K562 (cell line): ENCODE measurements around the gene FADD. TPM values are rescaled to one million over a fixed set of nuclear protein-coding genes. Genes with fewer than 3 reads are reported as not detected.

Experiments
- ADNP ChIP-seq: fragments of 200-800 bp; sonication (Bioruptor generic); IDR thresholded peaks from 2 replicates; pipeline ENCODE4 v1.6.1; 2016; ENCODE audit warnings: missing genetic modification characterization, missing compliant biosample characterization
- CHCHD3 ChIP-seq: fragments of 250-450 bp; sonication (Bioruptor Pico); IDR thresholded peaks from 2 replicates; pipeline ENCODE4 v2.1.2; 2022; ENCODE audit warnings: mild to moderate bottlenecking
- E2F5 ChIP-seq: sonication (generic); formaldehyde crosslinking; IDR thresholded peaks from 2 replicates; pipeline ENCODE4 v1.8.0; 2022; ENCODE audit warnings: mild to moderate bottlenecking, missing genetic modification reagents
- GABPA ChIP-seq: fragments of 200-800 bp; sonication (Bioruptor generic); conservative IDR thresholded peaks from 2 replicates; pipeline ENCODE4 v1.6.1; 2016; ENCODE audit warnings: low read depth, missing genetic modification characterization, missing compliant biosample characterization
- GTF3C2 ChIP-seq: IDR thresholded peaks from 3 replicates; pipeline ENCODE4 v1.6.1; 2011; ENCODE audit warnings: borderline replicate concordance, mild to moderate bottlenecking, moderate library complexity; ENCODE audit not compliant: insufficient read length; ENCODE audit errors: extremely low read depth
- ILK ChIP-seq: fragments of 450-650 bp; IDR thresholded peaks from 2 replicates; pipeline ENCODE4 v1.6.1; 2016; ENCODE audit warnings: missing genetic modification characterization, low read depth, mild to moderate bottlenecking, missing compliant biosample characterization, moderate library complexity, borderline replicate concordance
- NR3C1 ChIP-seq: sonication (generic); formaldehyde crosslinking; IDR thresholded peaks from 2 replicates; pipeline ENCODE4 v1.8.1; 2022; ENCODE audit warnings: missing genetic modification reagents
- PHF8 ChIP-seq: fragments of 200-600 bp; sonication (generic); IDR thresholded peaks from 2 replicates; pipeline ENCODE4 v1.6.1; 2012; ENCODE audit warnings: mixed run types, mild to moderate bottlenecking, inconsistent platforms, low read length, moderate library complexity, borderline replicate concordance
- PKNOX1 ChIP-seq: fragments of 450-650 bp; IDR thresholded peaks from 2 replicates; pipeline ENCODE4 v1.6.1; 2016
- RBM22 ChIP-seq: fragments of 200-400 bp; formaldehyde crosslinking; IDR thresholded peaks from 2 replicates; pipeline ENCODE4 v1.6.1; 2018; ENCODE audit warnings: low read length, low read depth; ENCODE audit not compliant: poor library complexity, severe bottlenecking
- SETDB1 ChIP-seq: IDR thresholded peaks from one replicate; pipeline ENCODE4 v1.6.1; 2012; ENCODE audit warnings: low read length, control low read depth, inconsistent platforms
- SMAD3 ChIP-seq: fragments of 450-650 bp; formaldehyde crosslinking; conservative IDR thresholded peaks from 2 replicates; pipeline ENCODE4 v1.4.0; 2020; ENCODE audit warnings: mild to moderate bottlenecking
- THRAP3 ChIP-seq: fragments of 450-650 bp; IDR thresholded peaks from 2 replicates; pipeline ENCODE4 v1.6.1; 2016; ENCODE audit warnings: mild to moderate bottlenecking, inconsistent platforms, borderline replicate concordance
- TSC22D4 ChIP-seq: fragments of 450-650 bp; IDR thresholded peaks from 2 replicates; pipeline ENCODE4 v1.6.1; 2016; ENCODE audit warnings: missing genetic modification characterization, missing biosample characterization, control low read depth
- ZNF561 ChIP-seq: fragments of 450-650 bp; formaldehyde crosslinking; conservative IDR thresholded peaks from 2 replicates; pipeline ENCODE4 v1.4.0; 2020; ENCODE audit warnings: mild to moderate bottlenecking, moderate library complexity
- polyA plus RNA-seq, 8 experiments: library from polyadenylated mRNA; depleted of rRNA in 4 of 8; stranded (reverse) in 5 of 8; unstranded in 3 of 8; fragments of >200 nt; fragmentation: Nextera tagmentation in 2 of 8; fragmentation: Illumina TruSeq in 1 of 8; extraction: Ambion mirVana in 2 of 8; extraction: Trizol in 1 of 8; gene quantifications; 2 replicates each; pipeline versions ENCODE4 v1.2.1 to v1.2.3, GENCODE V29; 2011 to 2014; ENCODE audit warnings: inconsistent platforms in 1 of 8, missing spikeins in 1 of 8
- total RNA-seq, 7 experiments: library from RNA; depleted of rRNA in 6 of 7; stranded (reverse); fragments of >200 nt in 6 of 7; fragmentation: Illumina TruSeq in 2 of 7; extraction: Trizol in 2 of 7; gene quantifications; 2 replicates each; pipeline versions ENCODE4 v1.2.1 to v1.2.3, GENCODE V29; 2011 to 2021; ENCODE audit warnings: low replicate concordance in 1 of 7
- TF ChIP-seq, protein P1 (sequence below), 2 experiments: fragments of 450-650 bp; IDR thresholded peaks; 2 replicates each; pipeline ENCODE4 v1.6.1; 2016
- TF ChIP-seq, protein P2 (sequence below): fragments of 150-350 bp; IDR thresholded peaks from 2 replicates; pipeline ENCODE4 v1.6.1; 2014; ENCODE audit warnings: low read depth, mild to moderate bottlenecking, low read length, borderline replicate concordance

The FADD gene
- total and polyA plus RNA-seq, 9 of the 15 experiments (the other 6 are each of a cell fraction or from before 2014, with no cell fraction given) = 0.29 to 26.9 (median 20.4) TPM

DNA sequence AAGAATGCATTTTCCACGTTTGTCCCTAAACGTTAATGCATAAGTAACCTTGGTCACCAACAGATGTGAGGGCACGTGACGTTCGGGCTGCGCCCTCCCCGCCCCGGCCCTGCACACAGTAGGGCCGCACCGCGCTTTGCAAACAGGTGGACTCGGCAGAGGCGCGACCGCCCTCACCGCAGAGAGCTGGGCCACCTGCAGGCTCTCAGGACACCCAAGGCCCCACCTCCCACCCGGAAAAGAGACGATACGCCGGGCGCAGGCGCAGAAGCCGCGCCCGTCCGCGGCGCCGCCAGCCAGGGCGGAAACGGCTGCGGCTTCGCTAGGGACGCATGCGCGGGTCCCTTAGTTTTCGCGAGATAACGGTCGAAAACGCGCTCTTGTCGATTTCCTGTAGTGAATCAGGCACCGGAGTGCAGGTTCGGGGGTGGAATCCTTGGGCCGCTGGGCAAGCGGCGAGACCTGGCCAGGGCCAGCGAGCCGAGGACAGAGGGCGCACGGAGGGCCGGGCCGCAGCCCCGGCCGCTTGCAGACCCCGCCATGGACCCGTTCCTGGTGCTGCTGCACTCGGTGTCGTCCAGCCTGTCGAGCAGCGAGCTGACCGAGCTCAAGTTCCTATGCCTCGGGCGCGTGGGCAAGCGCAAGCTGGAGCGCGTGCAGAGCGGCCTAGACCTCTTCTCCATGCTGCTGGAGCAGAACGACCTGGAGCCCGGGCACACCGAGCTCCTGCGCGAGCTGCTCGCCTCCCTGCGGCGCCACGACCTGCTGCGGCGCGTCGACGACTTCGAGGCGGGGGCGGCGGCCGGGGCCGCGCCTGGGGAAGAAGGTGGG, at the start of gene FADD (continued):
- peak; percentile 96 for TF ChIP-seq PHF8
- TF ChIP-seq SMAD3 (CRISPR knock-in tag) = no peak
- TF ChIP-seq, protein P1, sequence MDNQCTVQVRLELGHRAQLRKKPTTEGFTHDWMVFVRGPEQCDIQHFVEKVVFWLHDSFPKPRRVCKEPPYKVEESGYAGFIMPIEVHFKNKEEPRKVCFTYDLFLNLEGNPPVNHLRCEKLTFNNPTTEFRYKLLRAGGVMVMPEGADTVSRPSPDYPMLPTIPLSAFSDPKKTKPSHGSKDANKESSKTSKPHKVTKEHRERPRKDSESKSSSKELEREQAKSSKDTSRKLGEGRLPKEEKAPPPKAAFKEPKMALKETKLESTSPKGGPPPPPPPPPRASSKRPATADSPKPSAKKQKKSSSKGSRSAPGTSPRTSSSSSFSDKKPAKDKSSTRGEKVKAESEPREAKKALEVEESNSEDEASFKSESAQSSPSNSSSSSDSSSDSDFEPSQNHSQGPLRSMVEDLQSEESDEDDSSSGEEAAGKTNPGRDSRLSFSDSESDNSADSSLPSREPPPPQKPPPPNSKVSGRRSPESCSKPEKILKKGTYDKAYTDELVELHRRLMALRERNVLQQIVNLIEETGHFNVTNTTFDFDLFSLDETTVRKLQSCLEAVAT (IDR thresholded peaks at IDR 0.05) = no peak
- no peak for TF ChIP-seq CHCHD3 (CRISPR knock-in tag)
- no peak for TF ChIP-seq GTF3C2
- TF ChIP-seq ADNP (tag) = no peak
- peak; percentile 74 for TF ChIP-seq RBM22
- TF ChIP-seq ZNF561 = no peak
- TF ChIP-seq E2F5 (CRISPR knock-in tag) = no peak
- TF ChIP-seq PKNOX1 = no peak
- no peak for TF ChIP-seq TSC22D4 (tag)
- TF ChIP-seq THRAP3 = no peak
- TF ChIP-seq GABPA = peak; percentile 73
- TF ChIP-seq ILK (tag) = no peak
- no peak for TF ChIP-seq NR3C1 (CRISPR knock-in tag)
- TF ChIP-seq, protein P2, sequence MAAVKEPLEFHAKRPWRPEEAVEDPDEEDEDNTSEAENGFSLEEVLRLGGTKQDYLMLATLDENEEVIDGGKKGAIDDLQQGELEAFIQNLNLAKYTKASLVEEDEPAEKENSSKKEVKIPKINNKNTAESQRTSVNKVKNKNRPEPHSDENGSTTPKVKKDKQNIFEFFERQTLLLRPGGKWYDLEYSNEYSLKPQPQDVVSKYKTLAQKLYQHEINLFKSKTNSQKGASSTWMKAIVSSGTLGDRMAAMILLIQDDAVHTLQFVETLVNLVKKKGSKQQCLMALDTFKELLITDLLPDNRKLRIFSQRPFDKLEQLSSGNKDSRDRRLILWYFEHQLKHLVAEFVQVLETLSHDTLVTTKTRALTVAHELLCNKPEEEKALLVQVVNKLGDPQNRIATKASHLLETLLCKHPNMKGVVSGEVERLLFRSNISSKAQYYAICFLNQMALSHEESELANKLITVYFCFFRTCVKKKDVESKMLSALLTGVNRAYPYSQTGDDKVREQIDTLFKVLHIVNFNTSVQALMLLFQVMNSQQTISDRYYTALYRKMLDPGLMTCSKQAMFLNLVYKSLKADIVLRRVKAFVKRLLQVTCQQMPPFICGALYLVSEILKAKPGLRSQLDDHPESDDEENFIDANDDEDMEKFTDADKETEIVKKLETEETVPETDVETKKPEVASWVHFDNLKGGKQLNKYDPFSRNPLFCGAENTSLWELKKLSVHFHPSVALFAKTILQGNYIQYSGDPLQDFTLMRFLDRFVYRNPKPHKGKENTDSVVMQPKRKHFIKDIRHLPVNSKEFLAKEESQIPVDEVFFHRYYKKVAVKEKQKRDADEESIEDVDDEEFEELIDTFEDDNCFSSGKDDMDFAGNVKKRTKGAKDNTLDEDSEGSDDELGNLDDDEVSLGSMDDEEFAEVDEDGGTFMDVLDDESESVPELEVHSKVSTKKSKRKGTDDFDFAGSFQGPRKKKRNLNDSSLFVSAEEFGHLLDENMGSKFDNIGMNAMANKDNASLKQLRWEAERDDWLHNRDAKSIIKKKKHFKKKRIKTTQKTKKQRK = no peak
- TF ChIP-seq SETDB1 = no peak
